ENCODE results near the gene FBXW11.
A peak's percentile ranks its signal among the peaks of the same experiment; 100 is the strongest.

FBXW11 gene

DNA sequence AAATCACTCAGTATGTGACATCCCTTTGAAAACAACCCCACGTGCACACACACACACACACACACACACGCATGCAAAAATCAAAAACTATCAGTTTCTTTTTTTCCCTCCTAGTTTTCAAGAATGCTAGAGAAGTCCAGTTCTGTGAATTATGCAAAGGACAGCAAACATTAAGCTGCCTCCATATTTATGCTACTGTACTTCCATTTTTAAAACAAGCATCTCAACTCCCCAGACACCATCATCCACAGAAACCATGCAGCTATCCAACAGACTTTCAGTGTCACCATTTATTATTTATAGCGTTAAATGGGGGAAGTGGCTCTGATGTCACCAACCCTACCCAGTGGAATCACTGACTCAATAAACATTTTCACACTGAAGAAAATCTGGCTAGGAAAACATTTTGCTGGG lies 1.6 kb downstream of the FBXW11 start:
- Histone ChIP-seq H3F3A (ENCODE audit: low read depth) (no peaks in the 10 kb centered on the region), H3K9me2 (replicated peaks; ENCODE audit: low read depth, low read length) (no peaks in the 10 kb centered on the region), H2AFZ (ENCODE audit: low read length) (no peak overlapping the region), H3K9me3 (ENCODE audit: insufficient read depth, low read depth, low read length) (no peaks in the 10 kb centered on the region), H3K4me1 (ENCODE audit: insufficient read depth, low read length, poor library complexity, severe bottlenecking) (peaks cover 31% of the 10 kb centered on the region), H3K79me2 (ENCODE audit: insufficient read depth, low read length) (peaks cover 67% of the 10 kb centered on the region), H3K4me2 (ENCODE audit: low read depth, low read length, poor library complexity, severe bottlenecking) (peak overlapping the region; percentile 72), H3K36me3 (ENCODE audit: insufficient read depth, low read length) (no peaks in the 10 kb centered on the region), H3K4me3 (ENCODE audit: low read length, poor library complexity, severe bottlenecking) (peak overlapping the region; percentile 78), H4K20me1 (ENCODE audit: insufficient read depth, low read length, poor library complexity, severe bottlenecking) (peaks cover 37% of the 10 kb centered on the region), H3K27me3 (ENCODE audit: insufficient read depth, low read length, poor library complexity, severe bottlenecking) (no peaks in the 10 kb centered on the region), H3K9ac (ENCODE audit: low read depth, low read length, poor library complexity, severe bottlenecking) (peak overlapping the region; percentile 78)
- TF ChIP-seq EZH2phosphoT487 (IDR thresholded peaks at IDR 0.05; ENCODE audit: borderline replicate concordance): no peak

DNA sequence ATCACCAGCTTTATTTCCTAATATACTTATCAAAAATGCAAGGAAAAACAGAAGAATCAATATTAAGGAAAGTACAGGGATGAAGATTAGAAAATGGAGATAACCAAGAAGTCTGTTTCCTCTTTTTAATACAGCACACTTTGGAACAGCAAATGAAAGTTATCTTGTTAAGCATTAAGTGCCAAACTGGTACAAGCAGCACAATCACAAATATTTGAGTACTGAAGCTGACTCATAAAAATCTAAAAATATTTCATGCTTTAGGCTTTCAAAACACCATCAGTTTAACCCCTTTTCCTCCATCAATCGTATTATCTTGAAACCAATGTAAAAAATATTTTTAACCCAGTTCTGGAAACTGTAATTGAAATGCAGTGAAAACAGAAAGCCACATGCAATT lies 2.7 kb downstream of the FBXW11 start:
- H3K9ac ChIP-seq (ENCODE audit: low read depth, low read length, poor library complexity, severe bottlenecking): peak overlapping the region; percentile 78
- no peaks in the 10 kb centered on the region for H3K9me3 ChIP-seq (ENCODE audit: insufficient read depth, low read depth, low read length)
- H3K4me2 ChIP-seq (ENCODE audit: low read depth, low read length, poor library complexity, severe bottlenecking): peak overlapping the region; percentile 72
- peaks cover 76% of the 10 kb centered on the region for H3K79me2 ChIP-seq (ENCODE audit: insufficient read depth, low read length)
- no peaks in the 10 kb centered on the region for H3K9me2 ChIP-seq (replicated peaks; ENCODE audit: low read depth, low read length)
- TF ChIP-seq, protein P1, sequence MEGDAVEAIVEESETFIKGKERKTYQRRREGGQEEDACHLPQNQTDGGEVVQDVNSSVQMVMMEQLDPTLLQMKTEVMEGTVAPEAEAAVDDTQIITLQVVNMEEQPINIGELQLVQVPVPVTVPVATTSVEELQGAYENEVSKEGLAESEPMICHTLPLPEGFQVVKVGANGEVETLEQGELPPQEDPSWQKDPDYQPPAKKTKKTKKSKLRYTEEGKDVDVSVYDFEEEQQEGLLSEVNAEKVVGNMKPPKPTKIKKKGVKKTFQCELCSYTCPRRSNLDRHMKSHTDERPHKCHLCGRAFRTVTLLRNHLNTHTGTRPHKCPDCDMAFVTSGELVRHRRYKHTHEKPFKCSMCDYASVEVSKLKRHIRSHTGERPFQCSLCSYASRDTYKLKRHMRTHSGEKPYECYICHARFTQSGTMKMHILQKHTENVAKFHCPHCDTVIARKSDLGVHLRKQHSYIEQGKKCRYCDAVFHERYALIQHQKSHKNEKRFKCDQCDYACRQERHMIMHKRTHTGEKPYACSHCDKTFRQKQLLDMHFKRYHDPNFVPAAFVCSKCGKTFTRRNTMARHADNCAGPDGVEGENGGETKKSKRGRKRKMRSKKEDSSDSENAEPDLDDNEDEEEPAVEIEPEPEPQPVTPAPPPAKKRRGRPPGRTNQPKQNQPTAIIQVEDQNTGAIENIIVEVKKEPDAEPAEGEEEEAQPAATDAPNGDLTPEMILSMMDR (conservative IDR thresholded peaks at IDR 0.05; ENCODE audit: low read length): no peak
- no peak for TF ChIP-seq EZH2phosphoT487 (IDR thresholded peaks at IDR 0.05; ENCODE audit: borderline replicate concordance)
- no peaks in the 10 kb centered on the region for H3K36me3 ChIP-seq (ENCODE audit: insufficient read depth, low read length)
- H3K27me3 ChIP-seq (ENCODE audit: insufficient read depth, low read length, poor library complexity, severe bottlenecking): no peaks in the 10 kb centered on the region
- no peaks in the 10 kb centered on the region for H3F3A ChIP-seq (ENCODE audit: low read depth)
- H3K4me1 ChIP-seq (ENCODE audit: insufficient read depth, low read length, poor library complexity, severe bottlenecking): peaks cover 31% of the 10 kb centered on the region
- no peak overlapping the region for H2AFZ ChIP-seq (ENCODE audit: low read length)
- peak overlapping the region; percentile 78 for H3K4me3 ChIP-seq (ENCODE audit: low read length, poor library complexity, severe bottlenecking)
- H4K20me1 ChIP-seq (ENCODE audit: insufficient read depth, low read length, poor library complexity, severe bottlenecking): peaks cover 41% of the 10 kb centered on the region

DNA sequence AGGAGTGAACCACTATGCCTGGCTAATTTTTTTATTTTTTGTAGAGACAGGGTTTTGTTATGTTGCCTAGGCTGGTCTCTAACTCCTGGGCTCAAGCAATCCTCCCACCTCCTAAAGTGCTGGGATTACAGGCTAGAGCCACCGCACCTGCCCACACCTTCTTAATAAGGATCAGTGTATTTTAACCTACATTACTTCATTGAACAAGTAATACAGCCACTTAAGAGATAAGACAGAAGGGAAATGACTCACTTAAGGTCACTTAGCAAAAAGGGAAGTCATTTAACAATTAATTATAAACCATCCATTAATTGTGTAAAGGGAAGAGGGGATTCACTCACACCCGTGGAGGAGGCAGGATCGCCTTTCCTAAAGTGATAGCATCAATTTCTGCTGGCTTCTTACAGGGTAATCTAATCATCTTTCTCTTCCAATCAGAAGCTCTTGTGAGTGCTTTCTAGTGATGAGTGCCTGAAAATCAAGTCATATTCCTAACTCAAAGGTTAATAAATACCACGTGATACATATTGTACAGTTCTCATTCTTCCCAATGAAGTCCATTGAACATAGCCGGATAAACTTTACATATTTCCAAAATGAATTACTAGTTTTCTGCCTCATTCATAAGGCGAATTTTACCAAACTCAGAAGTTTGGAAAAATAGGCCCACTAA lies 3.5 kb downstream of the FBXW11 start:
- no peak overlapping the region for H2AFZ ChIP-seq (ENCODE audit: low read length)
- no peaks in the 10 kb centered on the region for H3F3A ChIP-seq (ENCODE audit: low read depth)
- no peaks in the 10 kb centered on the region for H3K27me3 ChIP-seq (ENCODE audit: insufficient read depth, low read length, poor library complexity, severe bottlenecking)
- H3K9ac ChIP-seq (ENCODE audit: low read depth, low read length, poor library complexity, severe bottlenecking): peak overlapping the region; percentile 78
- H3K9me3 ChIP-seq (ENCODE audit: insufficient read depth, low read depth, low read length): no peaks in the 10 kb centered on the region
- no peaks in the 10 kb centered on the region for H3K36me3 ChIP-seq (ENCODE audit: insufficient read depth, low read length)
- peaks cover 82% of the 10 kb centered on the region for H3K79me2 ChIP-seq (ENCODE audit: insufficient read depth, low read length)
- H3K4me1 ChIP-seq (ENCODE audit: insufficient read depth, low read length, poor library complexity, severe bottlenecking): peaks cover 31% of the 10 kb centered on the region
- no peaks in the 10 kb centered on the region for H3K9me2 ChIP-seq (replicated peaks; ENCODE audit: low read depth, low read length)
- H4K20me1 ChIP-seq (ENCODE audit: insufficient read depth, low read length, poor library complexity, severe bottlenecking): peaks cover 41% of the 10 kb centered on the region
- TF ChIP-seq, protein P1 (conservative IDR thresholded peaks at IDR 0.05; ENCODE audit: low read length): no peak
- no peak for TF ChIP-seq EZH2phosphoT487 (IDR thresholded peaks at IDR 0.05; ENCODE audit: borderline replicate concordance)
- peak overlapping the region; percentile 72 for H3K4me2 ChIP-seq (ENCODE audit: low read depth, low read length, poor library complexity, severe bottlenecking)
- peak overlapping the region; percentile 78 for H3K4me3 ChIP-seq (ENCODE audit: low read length, poor library complexity, severe bottlenecking)

DNA sequence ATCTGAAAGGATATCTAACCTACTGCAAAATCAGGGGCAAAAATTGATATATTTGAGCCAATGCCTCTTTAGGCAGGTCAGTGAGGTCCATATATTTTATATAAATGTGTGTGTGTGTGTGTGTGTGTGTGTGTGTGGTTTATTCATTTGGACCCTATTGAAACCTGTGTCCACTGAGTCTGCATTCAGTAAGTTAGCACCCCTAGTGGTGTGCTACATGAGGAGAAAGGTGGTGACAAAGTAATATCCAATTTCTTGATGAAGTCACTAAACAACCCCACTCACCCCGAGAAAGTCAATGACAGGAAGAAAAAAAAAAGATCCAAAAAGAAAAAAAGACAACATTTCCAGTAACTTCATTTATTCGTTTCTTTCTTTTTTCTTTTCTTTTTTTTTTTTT lies 4.1 kb downstream of the FBXW11 start:
- Histone ChIP-seq H3K79me2 (ENCODE audit: insufficient read depth, low read length) (peaks cover 86% of the 10 kb centered on the region), H3F3A (ENCODE audit: low read depth) (no peaks in the 10 kb centered on the region), H3K9me2 (replicated peaks; ENCODE audit: low read depth, low read length) (no peaks in the 10 kb centered on the region), H2AFZ (ENCODE audit: low read length) (no peak overlapping the region), H3K36me3 (ENCODE audit: insufficient read depth, low read length) (no peaks in the 10 kb centered on the region), H3K4me3 (ENCODE audit: low read length, poor library complexity, severe bottlenecking) (peak overlapping the region; percentile 35), H3K4me2 (ENCODE audit: low read depth, low read length, poor library complexity, severe bottlenecking) (peak overlapping the region; percentile 72), H3K9me3 (ENCODE audit: insufficient read depth, low read depth, low read length) (no peaks in the 10 kb centered on the region), H3K27me3 (ENCODE audit: insufficient read depth, low read length, poor library complexity, severe bottlenecking) (no peaks in the 10 kb centered on the region), H3K9ac (ENCODE audit: low read depth, low read length, poor library complexity, severe bottlenecking) (no peak overlapping the region), H3K4me1 (ENCODE audit: insufficient read depth, low read length, poor library complexity, severe bottlenecking) (peaks cover 33% of the 10 kb centered on the region), H4K20me1 (ENCODE audit: insufficient read depth, low read length, poor library complexity, severe bottlenecking) (peaks cover 47% of the 10 kb centered on the region)
- no peak for TF ChIP-seq EZH2phosphoT487 (IDR thresholded peaks at IDR 0.05; ENCODE audit: borderline replicate concordance)
- TF ChIP-seq, protein P1 (conservative IDR thresholded peaks at IDR 0.05; ENCODE audit: low read length): peak; percentile 56

All from Loucy (cell line).